Activated T-cell treated with anti-CD3 and anti-CD28 coated beads for 24 hours (primary cell): ENCODE measurements around the gene GNB1L.

Experiments used
- DNase-seq: peaks from one replicate; pipeline ENCODE4 v3.0.0-alpha.2; 2020; ENCODE audit warnings: low read depth

The GNB1L gene

DNA sequence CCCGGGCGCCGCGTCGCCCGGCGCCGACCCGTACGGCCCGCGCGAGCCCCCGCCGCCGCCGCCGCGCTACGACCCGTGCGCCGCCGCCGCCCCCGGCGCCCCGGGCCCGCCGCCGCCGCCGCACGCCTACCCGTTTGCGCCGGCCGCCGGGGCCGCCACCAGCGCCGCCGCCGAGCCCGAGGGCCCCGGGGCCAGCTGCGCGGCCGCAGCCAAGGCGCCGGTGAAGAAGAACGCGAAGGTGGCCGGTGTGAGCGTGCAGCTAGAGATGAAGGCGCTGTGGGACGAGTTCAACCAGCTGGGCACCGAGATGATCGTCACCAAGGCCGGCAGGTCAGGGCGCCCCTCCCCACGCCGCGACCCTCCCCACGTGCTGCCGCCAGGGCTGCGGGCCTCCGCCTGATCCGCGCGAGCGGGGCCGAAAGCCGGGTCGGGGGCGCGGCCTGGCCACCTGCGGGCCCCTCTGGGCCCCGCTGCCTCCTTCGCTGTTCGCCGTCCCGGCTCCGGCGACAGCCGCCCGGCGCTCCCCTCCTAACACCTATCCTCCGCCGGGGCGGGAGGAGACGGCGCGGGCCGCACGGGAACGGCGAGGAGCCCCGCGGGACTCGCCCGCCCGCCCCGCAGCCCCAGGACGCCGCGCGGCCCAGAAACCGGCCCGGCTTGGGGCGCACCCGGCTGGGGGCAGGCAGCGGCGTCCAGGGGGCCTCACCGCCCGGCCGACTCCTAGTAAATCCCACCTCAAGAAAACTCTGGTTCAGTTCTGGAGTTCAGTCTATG lies 93.5 kb downstream of the GNB1L start:
- no peak for DNase-seq

DNA sequence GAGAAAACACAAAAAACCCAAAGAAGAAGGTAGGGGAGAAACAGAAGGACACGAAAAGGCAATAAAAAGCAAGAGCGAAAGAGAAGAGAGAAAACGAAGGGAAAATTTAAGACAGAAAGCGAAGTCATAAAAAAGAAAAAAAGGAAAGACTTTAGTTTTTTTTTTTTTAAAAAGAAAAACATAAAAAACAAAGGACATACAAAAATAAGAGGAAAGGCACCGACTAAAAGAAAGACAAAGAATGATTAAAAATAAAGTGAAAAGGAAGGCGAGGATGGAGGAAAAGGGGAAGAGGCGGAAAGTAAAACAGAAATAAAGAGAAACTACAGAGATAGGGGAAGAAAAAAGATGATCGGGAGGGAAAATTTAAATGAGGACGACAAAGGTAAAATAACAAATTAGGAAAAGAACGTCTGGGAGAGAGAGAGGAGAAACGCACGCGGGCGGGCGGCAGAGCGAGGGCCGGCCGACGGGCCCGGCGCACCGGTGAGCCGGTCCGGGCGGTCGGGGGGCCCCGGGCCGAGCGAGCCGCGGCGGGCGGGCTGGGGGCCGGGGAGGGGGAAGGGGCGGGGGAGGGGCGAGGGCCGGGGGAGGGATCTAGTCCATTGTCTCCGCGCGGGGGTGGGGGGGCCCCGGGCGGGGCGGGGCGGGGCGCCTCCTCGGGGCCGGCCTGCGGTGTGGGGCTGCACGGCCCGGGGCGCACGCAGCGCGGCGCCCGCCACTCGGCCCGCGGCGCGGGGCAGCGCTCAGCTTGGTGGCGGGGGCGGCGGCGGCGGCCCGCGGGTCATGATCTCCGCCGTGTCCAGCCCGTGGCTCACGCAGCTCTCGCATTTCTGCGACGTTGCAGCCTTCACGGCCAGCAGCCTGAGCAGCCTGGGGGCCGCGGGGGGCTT lies 94.4 kb downstream of the GNB1L start, which contains the start of gene TBX1:
Gene TBX1 (plus strand): TSS at position 721 of the 893 bp plus-strand sequence. CDS start 66 bp downstream, at position 787.
- no peak for DNase-seq

DNA sequence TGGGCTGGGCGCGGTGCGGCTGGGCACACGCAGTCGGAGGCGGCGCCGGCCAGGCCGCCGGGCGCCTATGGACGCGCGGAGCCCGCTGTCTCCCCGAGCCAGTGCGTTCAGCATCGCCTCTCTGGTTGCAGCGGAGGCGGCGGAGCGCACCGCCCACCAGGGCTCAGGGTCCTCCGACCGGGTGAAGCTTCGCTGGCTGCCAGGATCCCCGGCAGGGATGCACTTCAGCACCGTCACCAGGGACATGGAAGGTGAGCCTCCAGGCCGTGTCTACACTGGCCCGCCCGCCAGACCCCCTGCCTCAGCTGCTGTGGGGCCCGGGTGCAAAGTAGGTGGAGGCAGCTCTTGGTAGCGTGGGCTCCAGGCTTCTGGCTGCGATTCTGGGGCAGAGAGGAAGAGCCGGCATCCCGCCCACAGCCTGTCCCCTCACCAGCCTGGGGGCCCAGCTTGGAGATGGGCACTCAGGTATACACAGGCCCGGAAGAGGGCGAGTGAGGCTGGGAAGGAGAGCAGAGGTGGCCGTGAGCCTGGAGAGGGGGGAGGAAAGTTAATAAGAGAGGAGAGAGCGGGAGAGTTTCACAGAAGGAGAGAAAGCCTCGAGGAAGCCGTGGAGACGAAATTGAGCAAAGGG lies 95.1 kb downstream of the GNB1L start:
- DNase-seq: no peak

DNA sequence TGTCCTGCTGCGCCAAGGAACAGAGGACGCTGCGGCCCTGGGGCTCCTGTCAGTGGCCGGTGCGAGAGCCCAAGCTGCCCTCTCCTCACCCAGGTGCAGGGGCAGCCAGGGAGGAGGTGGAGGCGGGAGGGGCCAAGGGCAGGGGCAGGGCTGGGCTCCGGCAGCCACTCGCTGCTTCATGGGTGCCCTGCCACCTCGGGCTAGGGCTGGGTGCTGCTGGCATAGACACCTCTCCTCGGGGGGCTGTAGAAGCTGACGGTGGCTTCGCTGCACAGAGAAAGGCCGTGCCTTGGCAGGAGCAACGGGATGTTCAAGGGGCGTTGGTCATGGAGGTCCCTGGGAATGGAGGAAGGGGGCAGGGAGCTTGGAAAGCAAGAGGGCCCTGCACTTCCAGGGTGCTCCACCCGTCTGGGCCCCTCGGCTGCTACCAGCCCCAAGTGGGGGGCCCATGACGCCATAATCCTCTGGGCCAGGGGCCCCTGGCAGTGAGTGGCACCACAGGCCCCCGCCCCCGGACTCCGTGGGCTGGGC lies 95.7 kb downstream of the GNB1L start:
- DNase-seq: no peak

DNA sequence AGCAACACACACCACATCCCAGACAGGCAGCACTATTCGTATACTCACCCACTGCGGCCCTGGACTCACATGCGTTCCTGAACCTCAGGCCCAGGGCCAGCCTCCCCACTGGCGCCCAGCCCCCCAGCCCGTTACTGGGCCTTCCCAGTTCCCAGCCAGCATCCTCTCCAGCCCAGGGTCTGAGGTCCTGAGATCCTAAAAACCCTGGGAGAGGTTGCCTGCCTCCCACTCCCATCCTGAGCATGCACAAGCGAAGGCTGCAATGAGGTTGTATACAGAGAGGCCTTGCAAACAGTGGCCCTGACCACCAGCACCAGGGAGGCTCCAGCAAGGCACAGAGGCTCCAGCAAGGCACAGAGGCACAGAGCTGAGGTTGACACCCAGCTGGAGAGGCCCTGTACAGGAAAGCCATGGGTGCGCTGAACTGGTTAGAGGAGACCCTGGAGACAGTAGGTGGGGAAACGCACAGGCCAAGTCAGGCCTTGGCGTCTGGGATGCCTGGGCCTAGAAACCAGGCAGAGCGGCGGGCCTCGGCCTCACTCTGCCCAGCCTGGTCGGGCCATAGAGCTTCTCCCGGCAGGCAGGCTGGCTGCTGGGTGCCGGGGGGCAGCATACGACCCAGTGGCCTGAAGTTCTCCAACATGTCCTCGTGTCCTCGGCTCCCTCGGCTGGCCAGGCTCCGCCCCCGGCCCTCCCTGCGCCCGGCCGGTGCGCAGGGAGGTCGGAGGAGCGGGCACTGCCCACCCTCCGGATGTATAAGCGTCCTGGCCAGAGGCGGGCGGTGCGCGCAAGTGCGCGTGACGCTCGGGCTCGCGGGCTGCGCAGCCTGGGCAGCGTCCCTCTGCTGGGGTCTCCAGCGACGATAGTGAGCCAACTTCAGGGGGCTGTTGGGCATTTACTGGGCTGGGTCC lies 96.4 kb downstream of the GNB1L start:
- no peak for DNase-seq

DNA sequence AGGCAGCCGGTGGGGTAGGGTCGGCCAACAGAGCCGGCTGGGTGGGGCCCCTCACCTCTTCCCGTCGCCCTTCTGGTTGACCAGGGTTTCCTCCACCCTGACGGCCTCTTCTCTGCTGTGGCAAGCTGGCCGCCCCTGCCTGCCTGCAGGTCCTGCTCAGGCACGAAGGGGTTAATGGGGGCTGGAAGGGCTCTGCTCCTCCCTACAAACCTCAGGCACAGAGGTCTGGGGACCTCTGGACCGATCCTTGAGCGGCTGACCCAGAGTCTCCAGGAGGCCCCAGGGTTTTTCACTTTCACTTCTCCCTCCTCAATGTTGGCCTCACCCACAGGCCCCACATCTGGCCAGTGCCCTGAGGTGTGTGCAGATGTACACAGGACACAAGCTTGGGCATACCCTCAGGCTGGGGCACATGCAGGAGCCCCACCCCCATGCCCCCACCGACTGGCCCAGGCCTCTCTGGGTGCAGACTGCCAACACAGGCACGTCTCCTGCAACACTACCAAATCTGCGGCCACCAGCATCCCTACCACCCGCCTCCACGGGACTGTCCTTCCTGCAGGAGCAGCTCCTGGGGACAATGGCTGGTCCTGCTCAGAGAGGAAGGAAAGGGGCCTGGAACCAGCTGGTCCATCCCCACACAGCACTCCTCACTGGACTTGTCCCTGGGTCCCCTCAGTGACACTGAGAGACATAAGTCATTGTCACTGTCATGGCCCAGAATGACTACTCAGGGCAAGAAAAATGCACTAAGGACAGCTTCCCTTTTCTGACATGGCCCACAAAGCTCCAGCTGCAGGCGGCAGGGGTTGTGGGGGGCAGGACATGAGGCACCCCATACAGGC lies 97.3 kb downstream of the GNB1L start:
- no peak for DNase-seq

DNA sequence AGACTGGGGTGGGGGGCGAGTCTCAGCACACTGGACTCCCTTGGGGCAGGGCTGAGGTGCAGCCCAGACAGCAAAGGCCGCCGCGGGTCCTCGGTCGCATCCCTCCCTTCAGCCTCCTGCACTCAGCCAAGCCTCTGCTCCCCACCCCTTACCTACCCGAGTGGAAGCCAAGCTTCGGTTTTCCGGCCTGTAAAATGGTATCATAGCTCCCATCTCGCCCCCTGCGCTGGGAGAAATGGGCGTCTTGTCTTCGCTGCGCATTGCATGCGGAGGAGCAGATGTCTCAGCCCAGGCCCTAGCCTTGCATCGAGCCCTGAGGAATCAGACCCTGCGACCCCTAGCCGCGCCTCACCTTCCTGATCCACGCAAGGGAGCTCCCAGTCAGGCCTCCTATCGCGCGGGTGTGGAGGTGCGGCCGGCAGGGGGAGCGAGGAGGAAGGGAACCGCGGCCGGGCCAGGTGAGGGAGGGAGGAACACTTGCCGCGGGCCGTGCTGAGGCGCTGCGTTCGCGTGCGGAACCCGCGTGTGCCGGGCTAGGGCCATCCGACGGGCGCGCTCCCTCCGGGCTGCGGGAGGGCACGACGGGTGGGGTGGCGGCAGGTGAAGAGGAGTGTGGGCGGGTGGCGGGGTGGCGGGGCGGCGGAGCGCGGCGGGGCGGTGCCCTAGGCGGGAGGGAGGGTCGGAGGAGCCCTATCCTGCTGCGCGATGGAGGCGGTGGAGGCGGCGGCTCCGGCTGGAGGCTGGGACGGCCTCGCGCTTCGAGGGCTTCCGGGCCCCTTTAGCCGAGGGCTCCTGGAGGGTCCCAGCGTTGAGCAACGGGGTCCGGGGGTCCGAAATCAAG lies 98.2 kb downstream of the GNB1L start:
- peak; percentile 39 for DNase-seq

DNA sequence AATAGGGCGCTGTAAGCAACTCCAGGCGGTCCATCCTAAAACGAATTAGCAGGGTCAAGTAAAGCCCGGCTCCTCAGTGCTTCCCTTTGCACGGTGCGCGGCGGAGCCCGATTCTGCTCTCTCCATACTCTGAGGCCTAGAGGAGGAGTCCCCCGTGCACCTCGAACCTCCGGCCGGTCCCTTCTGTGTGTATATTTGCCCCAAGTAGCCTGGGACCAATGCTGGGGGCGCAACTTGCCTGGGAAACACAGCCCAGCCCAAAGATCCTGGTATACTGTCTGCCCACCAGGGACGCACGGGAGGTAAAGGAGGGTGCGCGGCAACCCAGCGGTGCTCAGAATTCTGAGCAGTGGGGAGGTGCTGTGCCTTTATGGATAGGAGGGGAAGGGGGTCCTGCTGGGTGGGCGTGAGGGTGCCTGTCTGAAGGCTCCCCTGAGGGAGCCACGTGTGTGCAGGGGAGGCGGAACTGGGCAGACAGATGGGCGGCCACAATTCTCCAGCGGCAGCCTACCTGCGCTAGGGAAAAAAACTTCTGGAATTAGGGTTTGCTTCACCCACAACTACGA lies 98.9 kb downstream of the GNB1L start:
- no peak for DNase-seq

DNA sequence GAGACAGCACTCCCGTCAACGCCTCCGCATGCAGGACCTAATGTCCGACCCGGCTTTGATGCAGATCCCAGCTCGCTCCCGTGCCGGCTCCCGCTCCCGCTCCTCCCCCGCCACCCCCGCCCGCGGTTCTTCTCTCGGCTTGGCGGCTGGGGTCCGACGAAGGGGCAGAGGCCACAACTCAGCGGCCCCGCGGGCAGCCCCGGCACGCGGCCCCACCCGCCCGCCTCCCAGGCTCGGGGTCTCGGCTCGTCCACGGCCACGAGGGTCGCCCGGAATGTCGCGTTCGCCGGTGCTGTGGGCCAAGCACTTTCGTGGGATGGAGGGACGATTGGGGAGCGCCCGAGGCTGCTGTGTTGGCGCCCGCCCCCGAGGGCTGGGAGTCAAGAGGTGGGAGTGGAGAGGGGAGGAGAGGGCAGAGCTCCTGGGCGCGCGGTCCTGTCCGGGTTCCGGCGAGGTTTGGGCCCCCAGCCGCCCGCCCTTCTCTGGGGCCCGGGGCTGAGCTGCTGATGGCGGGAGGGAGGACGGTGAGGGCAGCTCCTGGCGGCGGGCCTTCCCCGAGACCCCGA lies 99.4 kb downstream of the GNB1L start:
- no peak for DNase-seq

DNA sequence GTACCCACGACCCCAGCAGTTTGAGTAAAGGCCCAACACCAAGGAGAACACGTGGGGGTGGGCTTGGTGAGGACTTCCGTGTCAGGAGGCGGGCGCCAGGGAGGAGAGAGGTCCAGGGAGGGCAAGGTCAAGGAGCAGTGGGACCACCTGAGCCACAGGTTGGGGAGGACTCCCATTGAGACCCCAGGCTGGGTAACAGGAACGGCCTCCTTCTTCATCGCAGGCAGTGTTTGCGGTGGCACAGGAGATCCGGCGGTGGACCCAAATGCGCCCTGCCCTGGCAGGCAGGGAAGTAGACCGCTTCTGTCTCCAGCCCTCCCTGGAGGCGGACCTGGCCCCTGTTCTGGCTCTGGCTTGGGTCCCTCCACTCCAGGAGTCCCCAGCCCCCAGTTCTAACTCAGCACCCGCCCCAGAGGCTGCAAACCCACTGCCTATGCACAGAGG lies 100.0 kb downstream of the GNB1L start:
- no peak for DNase-seq

DNA sequence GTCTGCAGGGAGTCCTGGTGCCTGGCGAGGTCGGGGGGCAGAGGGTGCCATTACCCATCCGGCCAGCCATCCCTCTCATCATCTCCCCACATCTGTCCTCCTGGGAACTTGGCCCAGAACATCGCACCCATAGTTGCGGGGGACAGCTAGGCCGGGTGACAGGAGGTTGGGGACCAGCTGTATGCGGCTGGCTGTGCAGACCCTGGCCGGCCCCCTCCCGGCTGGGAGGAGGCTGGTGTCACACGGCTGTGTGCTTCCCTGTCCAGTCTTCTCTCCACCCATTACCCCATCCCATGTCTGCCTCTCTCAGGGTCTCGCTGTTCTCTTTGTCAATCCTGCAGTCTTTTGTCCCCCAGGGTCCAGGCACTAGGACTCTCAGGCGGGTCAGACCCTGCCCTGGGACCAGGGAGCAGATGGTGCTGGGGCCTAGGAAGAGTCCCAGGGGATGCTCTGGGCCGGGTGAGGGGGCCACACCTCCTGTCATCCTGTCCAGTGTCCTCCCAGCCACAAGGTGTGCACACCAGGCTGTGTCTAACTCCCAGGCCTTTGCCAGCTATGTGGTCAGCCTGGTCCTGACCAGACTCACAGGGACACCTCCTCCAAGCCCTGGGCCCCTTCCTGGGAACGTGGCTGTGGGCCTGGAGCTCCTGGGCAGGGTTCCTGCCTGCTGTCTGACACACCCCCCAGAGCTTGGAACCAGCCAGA lies 100.5 kb downstream of the GNB1L start:
- no peak for DNase-seq

DNA sequence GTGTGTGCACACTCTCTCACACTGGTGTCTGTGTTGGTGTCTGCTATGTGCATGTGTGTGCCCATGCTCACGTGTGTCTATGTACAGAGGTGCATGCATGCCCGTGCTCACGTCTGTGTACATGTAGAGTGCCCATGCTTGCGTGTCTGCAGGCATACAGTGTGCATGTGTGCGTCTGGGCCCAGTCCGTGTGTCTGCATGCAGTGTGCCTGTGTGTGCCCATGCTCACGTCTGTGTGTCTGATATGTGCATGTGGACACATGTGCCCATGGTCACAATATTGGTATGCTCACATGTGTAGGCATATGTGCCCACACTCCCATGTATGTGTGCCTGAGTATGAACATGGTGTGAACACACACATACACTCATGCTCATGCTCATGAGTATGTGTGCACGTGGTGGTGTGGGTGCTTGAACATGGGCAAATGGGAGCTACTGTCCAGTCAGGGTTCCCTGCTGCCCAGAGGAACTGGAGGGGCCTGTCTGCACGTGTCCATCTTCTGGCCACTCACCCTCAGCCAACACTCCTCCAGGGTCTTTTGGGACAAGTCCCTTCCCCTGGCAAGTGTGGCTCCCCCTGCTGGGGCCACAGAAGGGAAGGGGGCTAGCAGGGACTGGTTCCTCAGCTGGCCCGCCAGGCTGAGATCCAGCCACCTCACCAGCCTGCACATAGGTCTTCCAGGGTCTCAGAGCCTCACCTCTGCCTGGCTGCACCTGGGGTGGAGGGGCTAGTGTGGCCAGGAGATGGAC lies 101.4 kb downstream of the GNB1L start:
- no peak for DNase-seq

DNA sequence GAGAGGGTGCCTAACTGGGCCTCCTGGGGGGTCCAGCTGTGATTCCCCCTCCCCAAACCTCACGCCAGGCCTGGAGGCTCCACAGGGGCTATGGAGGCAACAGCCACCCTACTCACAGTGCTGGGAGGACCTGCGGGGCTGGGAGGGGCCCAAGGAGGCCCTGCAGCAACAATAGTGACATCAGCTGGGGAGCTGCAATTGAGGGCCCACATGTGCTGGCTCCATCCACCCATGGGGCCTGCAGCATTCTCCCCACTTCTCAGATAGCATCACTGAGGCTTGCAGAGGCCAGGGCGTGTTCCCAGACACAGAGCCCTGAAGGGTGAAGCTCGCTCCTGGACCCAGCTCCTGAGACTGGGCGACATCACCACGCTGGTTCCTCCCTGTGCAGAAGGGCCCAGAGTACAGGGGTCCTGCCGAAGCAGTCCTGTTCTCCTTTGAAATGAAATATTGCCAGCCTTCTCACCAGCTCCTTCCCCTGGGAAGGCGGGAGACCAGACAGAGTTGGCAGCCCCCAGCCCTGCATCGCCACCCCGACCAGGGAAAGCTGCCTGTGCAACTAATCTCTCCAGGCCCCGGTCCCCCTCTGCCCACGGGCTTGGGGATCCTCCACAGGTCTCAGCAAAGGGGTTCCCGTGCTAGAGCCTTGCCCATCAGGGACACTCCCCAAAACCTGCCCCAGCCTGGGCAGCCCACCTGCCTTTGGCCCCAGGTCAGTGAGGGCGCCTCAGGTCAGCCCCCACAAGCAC lies 103.0 kb downstream of the GNB1L start:
- no peak for DNase-seq

DNA sequence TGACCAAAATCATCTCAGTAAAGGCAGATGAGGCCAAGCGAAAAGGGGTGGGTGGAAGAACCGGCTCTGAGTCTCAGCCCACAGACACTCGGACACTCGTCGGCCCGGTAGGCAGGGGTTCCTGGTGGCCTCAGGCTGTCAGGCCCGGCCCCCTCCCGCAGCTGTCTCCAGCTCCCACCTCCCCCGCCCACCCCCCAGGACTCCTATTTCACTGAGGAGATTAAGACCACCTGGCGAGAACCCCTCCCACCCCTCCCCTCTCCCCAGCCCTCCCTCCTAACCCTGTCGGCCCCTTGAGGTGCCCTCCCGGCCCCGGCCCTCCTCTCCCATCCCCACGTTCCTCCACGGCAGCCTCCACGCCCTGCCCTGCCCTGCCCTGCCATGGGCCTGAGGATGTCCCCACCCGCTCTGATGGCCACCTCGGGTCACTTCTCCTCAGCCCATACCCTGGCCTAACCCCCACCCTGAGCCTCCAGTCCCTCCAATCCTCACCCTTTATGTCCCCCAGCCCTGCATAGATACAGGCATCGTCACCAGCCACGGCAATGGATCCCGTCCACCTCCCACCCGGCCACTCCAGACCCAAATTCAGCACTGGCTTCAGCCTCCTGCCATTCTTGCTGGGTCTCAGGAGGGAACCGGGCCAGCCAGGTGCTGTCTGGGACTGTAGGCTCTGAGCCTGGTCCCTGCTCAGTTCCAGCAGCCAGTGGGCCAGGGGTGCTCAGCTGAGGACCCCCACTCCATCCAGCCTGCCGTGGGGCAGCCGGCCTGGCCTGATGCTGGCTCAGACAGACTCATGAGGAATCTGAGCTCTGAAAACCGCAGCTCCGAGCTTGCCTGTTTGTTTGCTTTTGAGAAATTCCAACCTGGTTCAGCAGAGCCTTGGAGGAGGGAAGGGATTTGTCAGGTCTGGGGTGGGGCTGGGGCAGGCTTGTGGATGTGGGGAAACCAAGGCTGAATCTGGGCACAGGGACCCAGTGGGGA lies 103.9 kb downstream of the GNB1L start:
- DNase-seq: no peak

DNA sequence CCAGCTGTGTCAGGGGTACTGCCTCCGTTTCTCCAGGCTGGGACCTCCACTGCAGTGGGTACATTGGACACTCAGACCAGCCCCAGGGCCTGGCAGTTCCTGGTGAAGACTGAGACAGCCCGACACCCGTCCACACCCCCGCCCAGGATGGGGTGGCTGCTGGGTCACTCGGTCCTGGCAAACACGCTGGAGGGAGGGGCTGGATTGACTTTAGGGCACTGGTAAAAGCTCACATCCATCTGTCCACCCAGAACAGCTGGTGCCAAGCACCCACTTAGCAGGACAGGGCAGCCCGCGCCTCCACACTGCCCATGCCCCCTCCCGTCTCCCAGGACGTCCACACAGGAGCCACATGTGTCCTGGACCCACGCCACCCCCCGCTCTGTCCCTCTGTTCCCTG lies 104.8 kb downstream of the GNB1L start:
- DNase-seq: no peak
